ENCODE measurements around the gene DDX19B. TPM values are rescaled to one million over a fixed set of nuclear protein-coding genes. Genes with fewer than 3 reads are reported as not detected.
A peak's percentile ranks its signal among the peaks of the same experiment; 100 is the strongest.

DDX19B gene
- total RNA-seq, 2 experiments from 2014 or later = 29.8 to 32.3 TPM

GRCh38 chr16:70377782-70378181 lies 78.8 kb downstream of the DDX19B start:
- DNase-seq = no peak
- no peak overlapping the region for H3K27ac Mint-ChIP-seq
- H3K27me3 Mint-ChIP-seq = no peaks in the 10 kb centered on the region
- no peaks in the 10 kb centered on the region for H3K9me3 Mint-ChIP-seq
- no peak overlapping the region for H3K4me3 Mint-ChIP-seq
- peaks cover 11% of the 10 kb centered on the region for H3K36me3 Mint-ChIP-seq
- no peak for ATAC-seq (ENCODE audit: low read depth)
- POLR2A ChIA-PET = interaction anchor here (0.5 to 1.6 kb wide), 2 partner anchors 31 to 68 kb away, joined by 3 to 4 read pairs; partner anchors contain the start of gene DDX19A
- H3K4me1 Mint-ChIP-seq = peaks cover 12% of the 10 kb centered on the region

GRCh38 chr16:70378869-70379493 lies 80.0 kb downstream of the DDX19B start:
- Mint-ChIP-seq H3K27ac (no peak overlapping the region), H3K9me3 (no peaks in the 10 kb centered on the region), H3K27me3 (no peaks in the 10 kb centered on the region), H3K4me3 (peak overlapping the region; percentile 39), H3K36me3 (peaks cover 10% of the 10 kb centered on the region), H3K4me1 (peaks cover 12% of the 10 kb centered on the region)
- ATAC-seq (ENCODE audit: low read depth) = no peak
- POLR2A ChIA-PET = interaction anchor here (1.1 to 3.3 kb wide), 8 partner anchors 14 to 145 kb away, joined by 3 to 63 read pairs (median 5); partner anchors contain the start of genes AARS1, COG4, DDX19A and DDX19B
- DNase-seq = no peak

- ATAC-seq (ENCODE audit: low read depth) = peak; percentile 4
- Mint-ChIP-seq H3K4me1 (peaks cover 9% of the 10 kb centered on the region), H3K27ac (peak overlapping the region; percentile 99), H3K9me3 (no peaks in the 10 kb centered on the region), H3K4me3 (peak overlapping the region; percentile 96), H3K36me3 (peaks cover 8% of the 10 kb centered on the region), H3K27me3 (no peaks in the 10 kb centered on the region)
- DNase-seq = peak; percentile 73
- POLR2A ChIA-PET = interaction anchor here (0.5 to 3.3 kb wide), 29 partner anchors 8 to 181 kb away, joined by 3 to 63 read pairs (median 5); partner anchors contain the start of genes AARS1, COG4, DDX19A and DDX19B
These were observed 81.4 kb downstream of the DDX19B start for GRCh38 chr16:70380248-70380918.

GRCh38 chr16:70380919-70381603 lies 82.1 kb downstream of the DDX19B start:
- DNase-seq = peak; percentile 92
- H3K4me1 Mint-ChIP-seq = peaks cover 9% of the 10 kb centered on the region
- H3K4me3 Mint-ChIP-seq = peak overlapping the region; percentile 96
- POLR2A ChIA-PET = interaction anchor here (0.5 to 3.3 kb wide), 34 partner anchors 9 to 251 kb away, joined by 3 to 63 read pairs (median 4); partner anchors contain the start of genes AARS1, COG4, DDX19A and DDX19B
- H3K27ac Mint-ChIP-seq = peak overlapping the region; percentile 99
- H3K9me3 Mint-ChIP-seq = no peaks in the 10 kb centered on the region
- ATAC-seq (ENCODE audit: low read depth) = peak; percentile 92
- H3K36me3 Mint-ChIP-seq = peaks cover 8% of the 10 kb centered on the region
- no peaks in the 10 kb centered on the region for H3K27me3 Mint-ChIP-seq

- Mint-ChIP-seq H3K9me3 (no peaks in the 10 kb centered on the region), H3K27me3 (no peaks in the 10 kb centered on the region), H3K36me3 (peaks cover 6% of the 10 kb centered on the region), H3K4me3 (peak overlapping the region; percentile 96), H3K27ac (peak overlapping the region; percentile 99), H3K4me1 (peaks cover 9% of the 10 kb centered on the region)
- POLR2A ChIA-PET = interaction anchor here (0.6 to 3.3 kb wide), 27 partner anchors 9 to 250 kb away, joined by 3 to 63 read pairs (median 5); partner anchors contain the start of genes AARS1, COG4, DDX19A and DDX19B
- no peak for DNase-seq
- ATAC-seq (ENCODE audit: low read depth) = peak; percentile 29
These were observed 82.8 kb downstream of the DDX19B start for GRCh38 chr16:70381604-70382342.

GRCh38 chr16:70383421-70383960 lies 84.5 kb downstream of the DDX19B start:
- peaks cover 9% of the 10 kb centered on the region for H3K36me3 Mint-ChIP-seq
- DNase-seq (no peak), ATAC-seq (ENCODE audit: low read depth) (no peak)
- no peaks in the 10 kb centered on the region for H3K27me3 Mint-ChIP-seq
- no peak overlapping the region for H3K4me3 Mint-ChIP-seq
- peaks cover 7% of the 10 kb centered on the region for H3K4me1 Mint-ChIP-seq
- POLR2A ChIA-PET = interaction anchor here (0.7 kb wide), 1 partner anchor 24 kb away, joined by 3 read pairs; no protein-coding TSS in a partner anchor
- H3K9me3 Mint-ChIP-seq = no peaks in the 10 kb centered on the region
- no peak overlapping the region for H3K27ac Mint-ChIP-seq

Other genes starting within 250 kb of the DDX19B start
- 10 to 100 TPM; 22.7 to 26.1 TPM for gene PDPR, start 184.9 kb upstream of the DDX19B start, total RNA-seq
- gene CLEC18C, start 125.4 kb upstream of the DDX19B start, total RNA-seq = 1 to 10 TPM in 1 of 2 experiments, under 1 TPM in 1; 0.67 to 1.1 TPM
- 10 to 100 TPM; 28.8 to 29.4 TPM for gene EXOSC6, start 47.2 kb upstream of the DDX19B start, total RNA-seq
- 100 to 1,000 TPM; 121 to 122 TPM for gene AARS1, start 9.7 kb upstream of the DDX19B start, total RNA-seq
- 10 to 100 TPM; 35.5 to 40.4 TPM for gene DDX19A, start 47.7 kb downstream of the DDX19B start, total RNA-seq
- gene ST3GAL2, start 139.9 kb downstream of the DDX19B start, total RNA-seq = 10 to 100 TPM; 31.9 to 38.6 TPM
- 10 to 100 TPM; 24.3 to 26.0 TPM for gene FCSK, start 155.4 kb downstream of the DDX19B start, total RNA-seq
- gene COG4, start 224.4 kb downstream of the DDX19B start, total RNA-seq = 10 to 100 TPM; 73.8 to 75.3 TPM
- 100 to 1,000 TPM; 303 to 331 TPM for gene SF3B3, start 224.6 kb downstream of the DDX19B start, total RNA-seq

Measured in activated naive CD8-positive, alpha-beta T cell treated with anti-CD3 and anti-CD28 coated beads, Interleukin-2, amount 10 ng/mL, durations not matched to agents 7 days and 5 days (primary cell).